Measurements from ENCODE around the gene COX8C.

DNA sequence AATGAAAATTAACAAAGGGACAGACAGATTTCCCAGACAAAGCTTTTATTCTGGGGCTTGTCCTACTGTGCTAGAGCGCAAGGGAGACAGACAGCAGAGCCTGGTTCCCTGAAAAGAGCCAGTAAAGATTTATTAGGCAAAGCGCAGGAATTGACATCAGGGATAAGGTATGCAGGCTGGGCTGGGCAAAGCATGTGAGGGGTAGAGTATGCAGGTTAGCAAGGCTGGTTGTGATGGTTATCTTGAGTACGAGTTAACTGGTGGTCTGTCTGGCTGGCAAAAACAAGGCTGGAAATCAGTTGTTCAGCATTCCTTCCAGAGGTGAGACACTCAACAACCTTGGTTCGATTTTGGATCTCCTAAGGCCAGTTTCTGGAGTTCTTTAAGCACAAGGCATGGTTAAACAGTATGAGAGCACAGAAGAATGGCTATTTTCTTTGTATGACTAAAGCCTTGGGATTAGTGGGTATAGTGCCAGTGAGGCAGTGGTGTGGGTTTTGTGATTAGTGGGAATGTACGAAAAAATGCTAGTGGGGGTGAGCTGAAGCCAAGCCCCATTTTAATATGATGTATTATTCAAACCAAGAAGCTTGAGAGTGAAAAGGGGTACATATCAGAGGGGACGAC is 45.0 kb upstream of the COX8C start:
- TF ChIP-seq, protein P1, sequence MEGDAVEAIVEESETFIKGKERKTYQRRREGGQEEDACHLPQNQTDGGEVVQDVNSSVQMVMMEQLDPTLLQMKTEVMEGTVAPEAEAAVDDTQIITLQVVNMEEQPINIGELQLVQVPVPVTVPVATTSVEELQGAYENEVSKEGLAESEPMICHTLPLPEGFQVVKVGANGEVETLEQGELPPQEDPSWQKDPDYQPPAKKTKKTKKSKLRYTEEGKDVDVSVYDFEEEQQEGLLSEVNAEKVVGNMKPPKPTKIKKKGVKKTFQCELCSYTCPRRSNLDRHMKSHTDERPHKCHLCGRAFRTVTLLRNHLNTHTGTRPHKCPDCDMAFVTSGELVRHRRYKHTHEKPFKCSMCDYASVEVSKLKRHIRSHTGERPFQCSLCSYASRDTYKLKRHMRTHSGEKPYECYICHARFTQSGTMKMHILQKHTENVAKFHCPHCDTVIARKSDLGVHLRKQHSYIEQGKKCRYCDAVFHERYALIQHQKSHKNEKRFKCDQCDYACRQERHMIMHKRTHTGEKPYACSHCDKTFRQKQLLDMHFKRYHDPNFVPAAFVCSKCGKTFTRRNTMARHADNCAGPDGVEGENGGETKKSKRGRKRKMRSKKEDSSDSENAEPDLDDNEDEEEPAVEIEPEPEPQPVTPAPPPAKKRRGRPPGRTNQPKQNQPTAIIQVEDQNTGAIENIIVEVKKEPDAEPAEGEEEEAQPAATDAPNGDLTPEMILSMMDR (IDR thresholded peaks at IDR 0.05): no peak
- TF ChIP-seq, protein P2, sequence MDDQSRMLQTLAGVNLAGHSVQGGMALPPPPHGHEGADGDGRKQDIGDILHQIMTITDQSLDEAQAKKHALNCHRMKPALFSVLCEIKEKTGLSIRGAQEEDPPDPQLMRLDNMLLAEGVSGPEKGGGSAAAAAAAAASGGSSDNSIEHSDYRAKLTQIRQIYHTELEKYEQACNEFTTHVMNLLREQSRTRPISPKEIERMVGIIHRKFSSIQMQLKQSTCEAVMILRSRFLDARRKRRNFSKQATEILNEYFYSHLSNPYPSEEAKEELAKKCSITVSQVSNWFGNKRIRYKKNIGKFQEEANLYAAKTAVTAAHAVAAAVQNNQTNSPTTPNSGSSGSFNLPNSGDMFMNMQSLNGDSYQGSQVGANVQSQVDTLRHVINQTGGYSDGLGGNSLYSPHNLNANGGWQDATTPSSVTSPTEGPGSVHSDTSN (IDR thresholded peaks at IDR 0.05): no peak
- TF ChIP-seq EHMT2 (IDR thresholded peaks at IDR 0.05; ENCODE audit: low read depth): no peak
